ENCODE measurements around the gene SLC17A2. TPM values are rescaled to one million over a fixed set of nuclear protein-coding genes. Genes with fewer than 3 reads are reported as not detected.
"Not testable (repeated sequence)": the region's sequence is repeated elsewhere in the genome, so short reads cannot be mapped to it uniquely, and the experiment has no call there.

The SLC17A2 gene
- total RNA-seq, 1 donor = not detected

DNA sequence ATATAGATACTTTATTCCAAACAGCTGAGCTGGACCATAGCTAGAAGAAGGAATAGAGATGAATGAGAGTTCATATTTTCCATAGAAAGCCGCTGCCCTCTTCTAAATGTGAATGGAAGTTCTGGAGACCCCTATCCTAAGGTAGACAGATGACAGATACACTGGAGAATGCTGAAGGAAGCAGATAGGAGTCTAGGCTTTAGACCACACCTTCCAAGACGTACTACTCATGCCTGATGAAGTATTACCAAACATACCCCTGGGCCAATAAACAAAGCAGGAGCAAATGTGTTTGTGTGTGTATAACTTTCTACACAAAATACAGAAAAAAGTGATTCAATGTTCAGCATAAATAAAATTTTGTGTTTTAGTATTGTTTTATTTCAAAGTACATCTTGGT, 9.1 kb upstream of the SLC17A2 start:
- Histone ChIP-seq H3K4me3 (ENCODE audit: low read length) (no peak overlapping the region), H3K4me1 (ENCODE audit: insufficient read depth, low read length) (no peaks in the 10 kb centered on the region), H3K27me3 (ENCODE audit: insufficient read depth, low read length) (no peaks in the 10 kb centered on the region), H3K9me3 (ENCODE audit: low read depth, low read length) (no peaks in the 10 kb centered on the region)

DNA sequence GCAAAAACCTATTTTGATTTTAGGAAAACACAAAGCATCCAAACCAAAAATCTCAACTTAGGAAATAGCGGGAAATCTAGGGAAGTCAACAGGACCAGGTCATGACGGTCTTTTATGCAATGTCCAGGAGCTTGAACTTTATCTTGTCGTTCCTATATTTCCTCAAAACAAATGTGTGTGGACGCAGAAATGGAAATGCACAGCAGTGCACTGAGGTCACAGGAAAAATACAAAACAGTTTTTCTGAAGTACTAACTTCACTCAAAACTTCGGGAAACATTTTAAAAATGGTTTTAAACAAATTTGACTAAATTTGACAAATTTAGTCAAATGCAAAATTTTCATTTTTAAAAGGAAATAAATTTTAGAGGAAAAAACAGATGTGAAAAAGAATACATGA, 5.5 kb upstream of the SLC17A2 start:
- no peaks in the 10 kb centered on the region for H3K27me3 ChIP-seq (ENCODE audit: insufficient read depth, low read length)
- H3K4me3 ChIP-seq (ENCODE audit: low read length) = no peak overlapping the region
- no peaks in the 10 kb centered on the region for H3K9me3 ChIP-seq (ENCODE audit: low read depth, low read length)
- H3K4me1 ChIP-seq (ENCODE audit: insufficient read depth, low read length) = no peaks in the 10 kb centered on the region

- no peaks in the 10 kb centered on the region for H3K9me3 ChIP-seq (ENCODE audit: low read depth, low read length)
- H3K4me1 ChIP-seq (ENCODE audit: insufficient read depth, low read length) = no peaks in the 10 kb centered on the region
- H3K27me3 ChIP-seq (ENCODE audit: insufficient read depth, low read length) = no peaks in the 10 kb centered on the region
- no peak overlapping the region for H3K4me3 ChIP-seq (ENCODE audit: low read length)
Observed at GRCh38 chr6:25934735-25935313, 4.3 kb upstream of the SLC17A2 start.

GRCh38 chr6:25934156-25934555, 3.7 kb upstream of the SLC17A2 start:
- Histone ChIP-seq H3K9me3 (ENCODE audit: low read depth, low read length) (no peaks in the 10 kb centered on the region), H3K4me3 (ENCODE audit: low read length) (no peak overlapping the region), H3K4me1 (ENCODE audit: insufficient read depth, low read length) (no peaks in the 10 kb centered on the region), H3K27me3 (ENCODE audit: insufficient read depth, low read length) (no peaks in the 10 kb centered on the region)

DNA sequence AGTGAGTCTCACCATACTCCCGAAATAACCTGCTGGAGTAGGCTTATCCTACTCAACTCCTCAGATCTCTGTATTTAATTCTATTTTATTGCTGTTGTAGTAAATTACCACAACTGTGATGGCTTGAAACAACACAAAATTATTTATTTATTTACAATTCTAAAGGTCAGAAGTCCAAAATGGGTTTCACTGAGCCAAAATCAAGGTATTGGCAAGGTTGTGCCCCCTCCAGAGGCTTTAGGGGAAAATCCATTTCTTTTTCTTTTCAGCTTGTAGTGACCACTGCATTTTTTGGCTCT, 869 bp upstream of the SLC17A2 start:
- H3K27me3 ChIP-seq (ENCODE audit: insufficient read depth, low read length) = no peaks in the 10 kb centered on the region
- H3K4me3 ChIP-seq (ENCODE audit: low read length) = no peak overlapping the region
- no peaks in the 10 kb centered on the region for H3K9me3 ChIP-seq (ENCODE audit: low read depth, low read length)
- peaks cover 6% of the 10 kb centered on the region for H3K4me1 ChIP-seq (ENCODE audit: insufficient read depth, low read length)

- not testable (repeated sequence) for H3K4me3 ChIP-seq (ENCODE audit: low read length); H3K27me3 ChIP-seq (ENCODE audit: insufficient read depth, low read length); H3K4me1 ChIP-seq (ENCODE audit: insufficient read depth, low read length); H3K9me3 ChIP-seq (ENCODE audit: low read depth, low read length)
Observed at GRCh38 chr6:25929785-25930184, 706 bp downstream of the SLC17A2 start.

DNA sequence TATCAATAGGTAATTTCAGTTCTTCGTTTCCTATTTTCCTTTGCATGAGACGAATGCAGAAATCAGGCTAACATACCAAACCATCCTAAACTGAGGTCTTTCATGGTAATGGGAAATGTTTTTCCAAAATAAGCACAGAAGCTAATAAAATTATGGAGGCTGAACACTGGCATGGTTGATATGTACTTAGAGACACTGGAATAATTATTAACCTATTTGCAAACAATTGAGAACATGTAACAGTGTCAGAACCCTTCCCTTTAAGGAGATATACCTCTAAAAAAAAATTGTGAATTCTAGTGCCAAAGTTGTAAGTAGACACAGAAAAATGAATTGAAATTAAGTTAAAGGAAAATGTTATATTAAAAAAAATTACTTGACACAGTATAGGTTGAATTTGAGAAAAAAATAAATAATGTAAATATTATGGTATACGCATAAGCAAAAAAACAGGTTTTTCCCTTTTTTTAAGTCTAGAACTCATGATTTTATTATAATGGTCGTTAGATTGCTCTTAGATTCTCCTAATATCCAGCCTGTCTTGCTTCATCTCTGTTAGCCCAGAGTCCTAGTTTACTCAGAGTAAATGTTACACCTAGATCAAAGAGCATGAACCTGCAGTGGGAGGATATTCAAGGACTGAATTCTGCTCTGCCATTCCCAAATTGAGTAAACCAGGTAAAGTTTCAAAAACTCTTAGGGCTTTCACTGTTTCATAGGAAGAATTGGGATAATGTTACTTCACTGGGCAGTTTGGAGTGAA, 1.7 kb downstream of the SLC17A2 start:
- Histone ChIP-seq H3K27me3 (ENCODE audit: insufficient read depth, low read length) (no peaks in the 10 kb centered on the region), H3K4me1 (ENCODE audit: insufficient read depth, low read length) (peaks cover 6% of the 10 kb centered on the region), H3K9me3 (ENCODE audit: low read depth, low read length) (no peaks in the 10 kb centered on the region), H3K4me3 (ENCODE audit: low read length) (no peak overlapping the region)

GRCh38 chr6:25927756-25928216, 2.7 kb downstream of the SLC17A2 start:
- peaks cover 6% of the 10 kb centered on the region for H3K4me1 ChIP-seq (ENCODE audit: insufficient read depth, low read length)
- no peaks in the 10 kb centered on the region for H3K9me3 ChIP-seq (ENCODE audit: low read depth, low read length)
- no peaks in the 10 kb centered on the region for H3K27me3 ChIP-seq (ENCODE audit: insufficient read depth, low read length)

GRCh38 chr6:25927178-25927577, 3.3 kb downstream of the SLC17A2 start:
- Histone ChIP-seq H3K27me3 (ENCODE audit: insufficient read depth, low read length) (no peaks in the 10 kb centered on the region), H3K4me1 (ENCODE audit: insufficient read depth, low read length) (peaks cover 6% of the 10 kb centered on the region), H3K9me3 (ENCODE audit: low read depth, low read length) (no peaks in the 10 kb centered on the region), H3K4me3 (ENCODE audit: low read length) (no peak overlapping the region)

More at GRCh38 chr6:25927756-25928216, 2.7 kb downstream of the SLC17A2 start:
- no peak overlapping the region for H3K4me3 ChIP-seq (ENCODE audit: low read length)

- H3K27me3 ChIP-seq (ENCODE audit: insufficient read depth, low read length) = no peaks in the 10 kb centered on the region
- H3K9me3 ChIP-seq (ENCODE audit: low read depth, low read length) = no peaks in the 10 kb centered on the region
- no peak overlapping the region for H3K4me3 ChIP-seq (ENCODE audit: low read length)
- peaks cover 6% of the 10 kb centered on the region for H3K4me1 ChIP-seq (ENCODE audit: insufficient read depth, low read length)
Observed at GRCh38 chr6:25925876-25926275, 4.6 kb downstream of the SLC17A2 start.

DNA sequence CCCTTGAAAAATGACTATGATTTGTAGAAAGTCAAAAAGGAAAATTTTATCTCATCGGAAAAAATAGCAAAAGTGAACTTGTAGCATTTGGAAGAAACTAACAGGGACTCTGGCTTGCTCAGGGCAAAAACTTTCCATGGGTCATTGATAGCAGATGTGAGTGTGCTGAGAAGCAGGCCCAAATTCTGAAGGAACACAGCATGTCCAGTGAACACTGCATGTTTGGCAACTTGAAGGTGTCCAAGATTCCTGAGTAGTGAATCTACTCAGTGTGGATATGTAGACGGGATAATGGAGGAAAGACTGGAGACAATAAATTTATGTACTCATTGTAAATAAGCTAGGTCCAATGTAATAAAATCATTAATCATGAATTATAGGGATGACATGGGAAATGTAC, 8.2 kb downstream of the SLC17A2 start:
- Histone ChIP-seq H3K4me3 (ENCODE audit: low read length) (no peak overlapping the region), H3K9me3 (ENCODE audit: low read depth, low read length) (no peaks in the 10 kb centered on the region), H3K27me3 (ENCODE audit: insufficient read depth, low read length) (no peaks in the 10 kb centered on the region), H3K4me1 (ENCODE audit: insufficient read depth, low read length) (no peaks in the 10 kb centered on the region)

DNA sequence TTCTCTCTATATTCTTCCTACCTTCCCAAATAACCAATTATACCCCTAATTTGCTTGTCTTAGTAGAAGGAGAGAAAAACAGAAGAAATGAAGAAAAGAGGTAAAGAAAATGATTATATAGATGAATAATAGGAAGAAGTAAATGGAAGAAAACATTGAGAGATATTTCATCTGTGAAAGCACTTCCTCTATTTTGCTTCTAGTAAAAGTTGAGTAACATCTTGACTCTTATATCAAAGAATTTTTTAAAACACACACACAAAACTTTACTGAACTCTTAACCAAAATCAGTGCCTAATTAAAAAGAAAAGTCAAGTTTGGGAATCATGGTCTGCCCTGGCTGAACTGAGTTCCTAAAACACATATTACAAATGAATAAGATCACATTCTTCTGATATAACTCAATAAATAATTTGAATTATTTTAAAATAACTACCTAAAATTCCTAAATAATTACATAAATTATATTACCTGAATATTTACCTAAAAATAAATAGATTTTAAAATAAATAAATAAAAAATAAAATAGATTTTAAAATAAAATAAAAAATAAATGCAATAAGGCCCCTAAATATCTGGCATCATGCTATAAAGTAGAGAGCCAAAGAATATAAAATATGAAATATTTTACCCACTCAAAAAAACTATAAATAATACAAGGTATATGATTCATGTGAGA, 8.8 kb downstream of the SLC17A2 start:
- Histone ChIP-seq H3K4me1 (ENCODE audit: insufficient read depth, low read length) (no peaks in the 10 kb centered on the region), H3K27me3 (ENCODE audit: insufficient read depth, low read length) (no peaks in the 10 kb centered on the region), H3K9me3 (ENCODE audit: low read depth, low read length) (no peaks in the 10 kb centered on the region), H3K4me3 (ENCODE audit: low read length) (no peak overlapping the region)

GRCh38 chr6:25919657-25920056, 10.8 kb downstream of the SLC17A2 start:
- H3K27me3 ChIP-seq (ENCODE audit: insufficient read depth, low read length) = no peaks in the 10 kb centered on the region
- H3K9me3 ChIP-seq (ENCODE audit: low read depth, low read length) = no peaks in the 10 kb centered on the region
- H3K4me1 ChIP-seq (ENCODE audit: insufficient read depth, low read length) = no peaks in the 10 kb centered on the region
- H3K4me3 ChIP-seq (ENCODE audit: low read length) = no peak overlapping the region

- no peaks in the 10 kb centered on the region for H3K9me3 ChIP-seq (ENCODE audit: low read depth, low read length)
Observed at GRCh38 chr6:25918083-25918683, 12.3 kb downstream of the SLC17A2 start.

GRCh38 chr6:25916789-25917490, 13.6 kb downstream of the SLC17A2 start:
- Histone ChIP-seq H3K4me3 (ENCODE audit: low read length) (no peak overlapping the region), H3K9me3 (ENCODE audit: low read depth, low read length) (no peaks in the 10 kb centered on the region), H3K27me3 (ENCODE audit: insufficient read depth, low read length) (no peaks in the 10 kb centered on the region), H3K4me1 (ENCODE audit: insufficient read depth, low read length) (no peaks in the 10 kb centered on the region)

More at GRCh38 chr6:25918083-25918683, 12.3 kb downstream of the SLC17A2 start:
- Histone ChIP-seq H3K27me3 (ENCODE audit: insufficient read depth, low read length) (no peaks in the 10 kb centered on the region), H3K4me3 (ENCODE audit: low read length) (no peak overlapping the region), H3K4me1 (ENCODE audit: insufficient read depth, low read length) (no peaks in the 10 kb centered on the region)
